ENCODE data around the gene CHRNA9. TPM values are rescaled to one million over a fixed set of nuclear protein-coding genes. Genes with fewer than 3 reads are reported as not detected.
"Not testable (repeated sequence)": the region's sequence is repeated elsewhere in the genome, so short reads cannot be mapped to it uniquely, and the experiment has no call there.

The CHRNA9 gene
- not detected for total RNA-seq

- no peak for DNase-seq
- H3K36me3 ChIP-seq = no peaks in the 10 kb centered on the region
- no peaks in the 10 kb centered on the region for H3K9me3 ChIP-seq
- no peak within 1 kb of the TSS for H3K27ac ChIP-seq
- H3K4me3 ChIP-seq = no peak within 1 kb of the TSS
- no peaks in the 10 kb centered on the region for H3K4me1 ChIP-seq
- TF ChIP-seq CTCF (IDR thresholded peaks at IDR 0.05) (no peak), POLR2A (IDR thresholded peaks at IDR 0.05) (no peak)
- H3K27me3 ChIP-seq = no peaks in the 10 kb centered on the region
These were observed at the start of gene CHRNA9 for GRCh38 chr4:40334591-40335524. Gene CHRNA9 (plus strand): TSS chr4:40335333. CDS start chr4:40335468, 135 bp downstream.

GRCh38 chr4:40285692-40286091, 49.4 kb upstream of the CHRNA9 start:
- no peaks in the 10 kb centered on the region for H3K27me3 ChIP-seq
- H3K9me3 ChIP-seq = no peaks in the 10 kb centered on the region
- peaks cover 0 to 9% (median 0%) of the 10 kb centered on the region in 4 donors for H3K4me1 ChIP-seq
- H3K27ac ChIP-seq = no peak overlapping the region
- TF ChIP-seq CTCF (IDR thresholded peaks at IDR 0.05) = no peak
- TF ChIP-seq POLR2A (IDR thresholded peaks at IDR 0.05) = no peak
- H3K36me3 ChIP-seq = no peaks in the 10 kb centered on the region
- no peak for DNase-seq
- no peak overlapping the region for H3K4me3 ChIP-seq

GRCh38 chr4:40288566-40288965, 46.6 kb upstream of the CHRNA9 start:
- TF ChIP-seq CTCF (IDR thresholded peaks at IDR 0.05) (no peak), POLR2A (IDR thresholded peaks at IDR 0.05) (no peak)
- DNase-seq = peak in 1 of 3 donors; percentile 39
- no peaks in the 10 kb centered on the region for H3K27me3 ChIP-seq
- H3K4me1 ChIP-seq = peaks cover 0 to 9% (median 0%) of the 10 kb centered on the region in 4 donors
- H3K4me3 ChIP-seq = no peak overlapping the region
- H3K36me3 ChIP-seq = no peaks in the 10 kb centered on the region
- H3K27ac ChIP-seq = peak overlapping the region in 1 of 4 donors; percentile 65
- no peaks in the 10 kb centered on the region for H3K9me3 ChIP-seq

GRCh38 chr4:40289366-40290188, 45.6 kb upstream of the CHRNA9 start:
- TF ChIP-seq CTCF (IDR thresholded peaks at IDR 0.05) (no peak), POLR2A (IDR thresholded peaks at IDR 0.05) (no peak)
- Histone ChIP-seq H3K36me3 (no peaks in the 10 kb centered on the region), H3K4me1 (peaks cover 0 to 9% (median 0%) of the 10 kb centered on the region in 4 donors), H3K27ac (peak overlapping the region in 1 of 4 donors; percentile 65), H3K9me3 (no peaks in the 10 kb centered on the region), H3K4me3 (no peak overlapping the region), H3K27me3 (no peaks in the 10 kb centered on the region)
- DNase-seq = no peak

GRCh38 chr4:40290611-40291186, 44.4 kb upstream of the CHRNA9 start:
- not testable (repeated sequence) for H3K36me3 ChIP-seq, H3K4me1 ChIP-seq, H3K27me3 ChIP-seq, H3K9me3 ChIP-seq, DNase-seq, H3K4me3 ChIP-seq
- peak overlapping the region in 1 of 4 donors; percentile 65 for H3K27ac ChIP-seq
